PC-3 (cell line): ENCODE data around the gene MPZL3. TPM values are rescaled to one million over a fixed set of nuclear protein-coding genes. Genes with fewer than 3 reads are reported as not detected.
"Not testable (repeated sequence)": the region's sequence is repeated elsewhere in the genome, so short reads cannot be mapped to it uniquely, and the experiment has no call there.

Source experiments
- ATAC-seq: fragments of 200-7000 bp; cut with Tn5 transposase; 2 replicates; pipeline ENCODE4 v1.9.1; 2020; ENCODE audit warnings: mild to moderate bottlenecking, moderate library complexity
- BruUV-seq: library from RNA; stranded (reverse); fragments of 400-500 nt; replicated peaks from 2 replicates; lab custom pipeline; 2021; lab: Mats Ljungman, UMichigan
- CTCF ChIA-PET: fragments of 300-600 bp; sonication (Branson Sonifier 250); formaldehyde crosslinking; loops from one replicate; lab custom pipeline; 2022; ENCODE audit warnings: antibody characterized with exemption; lab: Charles Lee
- POLR2A ChIA-PET: fragments of 300-600 bp; sonication (Branson Sonifier 250); formaldehyde crosslinking; loops from one replicate; lab custom pipeline; 2022; ENCODE audit warnings: antibody characterized with exemption; ENCODE audit not compliant: unreplicated experiment; lab: Charles Lee
- DNase-seq: peaks from one replicate; pipeline ENCODE4 v3.0.0-alpha.2; 2015
- H2AFZ ChIP-seq: fragments of 300-600 bp; sonication (generic); 2 replicates; pipeline ENCODE4 v1.6.0; 2016; ENCODE audit warnings: antibody characterized with exemption, low read length
- H3F3A ChIP-seq: fragments of 300-600 bp; sonication (generic); one replicate; pipeline ENCODE4 v1.6.0; 2017; ENCODE audit warnings: antibody characterized with exemption, low read length, control low read depth, mild to moderate bottlenecking; ENCODE audit not compliant: unreplicated experiment
- H3K27ac ChIP-seq: fragments of 300-600 bp; sonication (generic); 2 replicates; pipeline ENCODE4 v1.5.1; 2016; ENCODE audit warnings: mild to moderate bottlenecking, low read length
- H3K27me3 ChIP-seq: fragments of 300-600 bp; sonication (generic); 2 replicates; pipeline ENCODE4 v1.6.1; 2016; ENCODE audit warnings: low read length, mixed read lengths
- H3K36me3 ChIP-seq: fragments of 300-600 bp; sonication (generic); 2 replicates; pipeline ENCODE4 v1.6.1; 2016; ENCODE audit warnings: low read depth, mixed run types, low read length, mixed read lengths
- H3K4me1 ChIP-seq: fragments of 300-600 bp; sonication (generic); 2 replicates; pipeline ENCODE4 v1.5.1; 2016; ENCODE audit warnings: low read length; ENCODE audit not compliant: insufficient read depth
- H3K4me2 ChIP-seq: fragments of 300-600 bp; sonication (generic); 2 replicates; pipeline ENCODE4 v1.6.0; 2016; ENCODE audit warnings: low read length
- H3K4me3 ChIP-seq: fragments of 300-600 bp; sonication (generic); 2 replicates; pipeline ENCODE4 v1.5.1; 2016; ENCODE audit warnings: mild to moderate bottlenecking, low read length, mixed read lengths
- H3K79me2 ChIP-seq: fragments of 300-600 bp; sonication (generic); 2 replicates; pipeline ENCODE4 v1.6.1; 2017; ENCODE audit warnings: low read length, mixed read lengths
- H3K9ac ChIP-seq: fragments of 300-600 bp; sonication (generic); 2 replicates; pipeline ENCODE4 v1.6.0; 2016; ENCODE audit warnings: mild to moderate bottlenecking, low read length
- H3K9me2 ChIP-seq: fragments of 300-600 bp; sonication (generic); replicated peaks from 2 replicates; pipeline ENCODE4 v1.6.1; 2016; ENCODE audit warnings: mixed run types, low read length, mixed read lengths
- H3K9me3 ChIP-seq: fragments of 300-600 bp; sonication (generic); 2 replicates; pipeline ENCODE4 v1.6.1; 2016; ENCODE audit warnings: low read length, mixed read lengths
- H4K20me1 ChIP-seq: fragments of 300-600 bp; sonication (generic); 2 replicates; pipeline ENCODE4 v1.6.1; 2016; ENCODE audit warnings: low read length, mixed read lengths
- EZH2 ChIP-seq: fragments of 300-600 bp; sonication (generic); IDR thresholded peaks from one replicate; pipeline ENCODE4 v1.6.1; 2017; ENCODE audit warnings: antibody characterized with exemption, mild to moderate bottlenecking, low read length; ENCODE audit not compliant: unreplicated experiment
- EZH2phosphoT487 ChIP-seq: fragments of 300-600 bp; sonication (generic); IDR thresholded peaks from 2 replicates; pipeline ENCODE4 v1.6.1; 2018; ENCODE audit warnings: mild to moderate bottlenecking, antibody characterized with exemption, low read length, borderline replicate concordance
- intact Hi-C: fragments of 100-400 bp; cut with micrococcal nuclease; formaldehyde crosslinking; loops from 2 replicates; pipeline ENCODE4 v1.9.0; 2023
- total RNA-seq: library from RNA; depleted of rRNA; stranded (reverse); fragments of >200 nt; gene quantifications from 2 replicates; pipeline ENCODE4 v1.2.3, GENCODE V29; 2014
- TF ChIP-seq, protein P1 (sequence below): fragments of 300-600 bp; sonication (generic); conservative IDR thresholded peaks from 2 replicates; pipeline ENCODE4 v1.5.1; 2017; ENCODE audit warnings: antibody characterized with exemption, low read depth, mild to moderate bottlenecking, low read length

The MPZL3 gene
- total RNA-seq, 1 experiment from 2014 or later = 7.0 TPM

DNA sequence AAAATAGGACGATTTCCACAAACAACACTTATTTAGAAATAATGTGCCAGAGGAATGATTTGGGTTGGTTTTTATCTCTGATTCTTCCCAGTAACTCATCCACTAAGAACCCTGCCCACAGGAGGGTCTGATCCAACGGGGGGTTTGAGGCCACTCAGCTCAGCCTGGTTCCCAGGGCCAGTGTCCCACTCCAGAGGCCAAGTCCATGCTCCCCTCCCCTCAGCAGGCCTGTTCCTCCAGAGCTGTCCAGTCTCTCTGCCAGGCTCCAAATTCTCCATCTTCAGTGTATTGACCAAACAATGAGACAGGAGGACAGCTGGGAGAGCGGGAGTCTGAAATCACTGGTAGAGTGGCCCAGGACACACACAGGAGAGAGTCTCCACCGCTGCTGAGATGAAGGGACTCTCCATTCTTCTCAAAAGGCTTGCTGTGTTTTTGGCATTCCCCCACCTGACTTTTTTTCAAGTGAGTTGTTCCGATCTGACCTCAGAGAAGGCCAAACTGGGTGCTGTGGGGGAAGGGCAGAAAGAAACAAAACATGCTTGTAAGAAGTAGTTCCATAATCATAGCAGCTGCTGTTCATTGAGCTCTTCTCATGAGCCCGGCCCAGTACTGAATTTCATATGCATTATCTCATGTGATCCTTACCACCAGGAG, 58.1 kb downstream of the MPZL3 start:
- CTCF ChIA-PET = interaction anchor here (0.8 kb wide), 1 partner anchor 101 kb away, joined by 3 read pairs; no protein-coding TSS in a partner anchor
- intact Hi-C loops = no loop called here
- POLR2A ChIA-PET = no interaction called here

DNA sequence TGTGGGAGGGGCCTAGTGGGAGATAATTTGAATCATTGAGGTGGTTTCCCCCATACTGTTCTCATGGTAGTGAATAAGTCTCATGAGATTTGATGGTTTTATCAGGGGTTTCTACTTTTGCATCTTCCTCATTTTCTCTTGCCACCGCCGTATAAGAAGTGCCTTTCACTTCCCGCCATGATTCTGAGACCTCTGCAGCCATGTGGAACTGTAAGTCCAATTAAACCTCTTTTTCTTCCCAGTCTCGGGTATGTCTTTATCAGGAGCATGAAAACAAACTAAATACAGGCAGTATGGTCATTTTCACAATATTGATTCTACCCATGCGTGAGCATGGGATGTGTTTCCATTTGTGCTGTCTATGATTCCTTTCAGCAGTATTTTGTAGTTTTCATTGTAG, 59.3 kb downstream of the MPZL3 start:
- H3K36me3 ChIP-seq, H3F3A ChIP-seq, H3K9ac ChIP-seq, DNase-seq, H3K4me2 ChIP-seq, BruUV-seq, H3K9me2 ChIP-seq, H3K79me2 ChIP-seq, H3K27me3 ChIP-seq, H4K20me1 ChIP-seq, H2AFZ ChIP-seq, CTCF ChIA-PET, intact Hi-C loops, POLR2A ChIA-PET, ATAC-seq, H3K4me3 ChIP-seq, H3K27ac ChIP-seq, H3K9me3 ChIP-seq: not testable (repeated sequence)
- H3K4me1 ChIP-seq = peaks cover 14% of the 10 kb centered on the region

More for the DNA sequence above, 58.1 kb downstream of the MPZL3 start:
- no peak for DNase-seq
- Histone ChIP-seq H3K27me3 (no peaks in the 10 kb centered on the region; the same call in 1 of the 2 replicates), H3K4me2 (no peak overlapping the region), H3K36me3 (no peaks in the 10 kb centered on the region), H3K4me1 (peaks cover 19% of the 10 kb centered on the region), H3K27ac (no peak overlapping the region), H2AFZ (no peak overlapping the region), H4K20me1 (no peaks in the 10 kb centered on the region), H3K9ac (no peak overlapping the region), H3F3A (peaks cover 4% of the 10 kb centered on the region), H3K79me2 (no peaks in the 10 kb centered on the region), H3K9me3 (no peaks in the 10 kb centered on the region), H3K9me2 (no peaks in the 10 kb centered on the region), H3K4me3 (no peak overlapping the region)
- no peak for ATAC-seq
- TF ChIP-seq, protein P1, sequence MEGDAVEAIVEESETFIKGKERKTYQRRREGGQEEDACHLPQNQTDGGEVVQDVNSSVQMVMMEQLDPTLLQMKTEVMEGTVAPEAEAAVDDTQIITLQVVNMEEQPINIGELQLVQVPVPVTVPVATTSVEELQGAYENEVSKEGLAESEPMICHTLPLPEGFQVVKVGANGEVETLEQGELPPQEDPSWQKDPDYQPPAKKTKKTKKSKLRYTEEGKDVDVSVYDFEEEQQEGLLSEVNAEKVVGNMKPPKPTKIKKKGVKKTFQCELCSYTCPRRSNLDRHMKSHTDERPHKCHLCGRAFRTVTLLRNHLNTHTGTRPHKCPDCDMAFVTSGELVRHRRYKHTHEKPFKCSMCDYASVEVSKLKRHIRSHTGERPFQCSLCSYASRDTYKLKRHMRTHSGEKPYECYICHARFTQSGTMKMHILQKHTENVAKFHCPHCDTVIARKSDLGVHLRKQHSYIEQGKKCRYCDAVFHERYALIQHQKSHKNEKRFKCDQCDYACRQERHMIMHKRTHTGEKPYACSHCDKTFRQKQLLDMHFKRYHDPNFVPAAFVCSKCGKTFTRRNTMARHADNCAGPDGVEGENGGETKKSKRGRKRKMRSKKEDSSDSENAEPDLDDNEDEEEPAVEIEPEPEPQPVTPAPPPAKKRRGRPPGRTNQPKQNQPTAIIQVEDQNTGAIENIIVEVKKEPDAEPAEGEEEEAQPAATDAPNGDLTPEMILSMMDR = no peak
- TF ChIP-seq EZH2phosphoT487 (no peak), EZH2 (no peak)
- BruUV-seq = no TSS peak

DNA sequence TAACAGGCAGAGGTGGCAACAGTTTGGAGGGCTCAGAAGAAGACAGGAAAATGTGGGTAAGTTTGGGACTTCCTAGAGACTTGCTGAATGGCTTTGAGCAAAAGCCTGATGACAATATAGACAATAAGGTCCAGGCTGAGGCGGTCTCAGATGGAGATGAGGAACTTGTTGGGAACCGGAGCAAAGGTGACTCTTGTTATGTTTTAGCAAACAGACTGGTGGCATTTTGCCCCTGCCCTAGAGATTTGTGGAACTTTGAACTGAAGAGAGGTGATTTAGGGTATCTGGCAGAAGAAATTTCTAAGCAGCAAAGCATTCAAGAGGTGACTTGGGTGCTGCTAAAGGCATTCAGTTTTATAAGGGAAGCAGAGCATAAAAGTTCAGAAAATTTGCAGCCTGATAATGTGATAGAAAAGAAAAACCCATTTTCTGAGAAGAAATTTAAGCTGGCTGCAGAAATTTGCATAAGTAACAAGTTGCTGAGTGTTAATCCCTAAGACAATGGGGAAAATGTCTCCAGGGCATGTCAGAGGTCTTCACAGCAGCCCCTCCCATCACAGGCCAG, 61.1 kb downstream of the MPZL3 start:
- H3K9ac ChIP-seq, H2AFZ ChIP-seq, H3K9me3 ChIP-seq, H3K79me2 ChIP-seq, DNase-seq, H3K4me2 ChIP-seq, H3K9me2 ChIP-seq, H3K36me3 ChIP-seq, ATAC-seq, H4K20me1 ChIP-seq, BruUV-seq, CTCF ChIA-PET, POLR2A ChIA-PET, intact Hi-C loops, H3F3A ChIP-seq, H3K4me3 ChIP-seq, H3K27ac ChIP-seq: not testable (repeated sequence)
- H3K4me1 ChIP-seq = peaks cover 14% of the 10 kb centered on the region
- peaks cover 11% of the 10 kb centered on the region for H3K27me3 ChIP-seq
